Coronary artery (tissue), 2 donors: Measurements from ENCODE around the gene PEX5L.

Source experiments
- DNase-seq: peaks from one replicate; pipeline ENCODE4 v3.0.0-alpha.2; 2017; ENCODE audit warnings: low spot score
- H3K27ac ChIP-seq, 2 donors: fragments of 200-600 bp; sonication (generic); one replicate each; pipeline ENCODE4 v1.5.1; 2016 to 2019
- H3K4me3 ChIP-seq: fragments of 200-600 bp; sonication (generic); 2 replicates; pipeline ENCODE4 v1.5.1; 2016; ENCODE audit warnings: mild to moderate bottlenecking, moderate library complexity
- CTCF ChIP-seq: fragments of 200-600 bp; sonication (generic); IDR thresholded peaks from one replicate; pipeline ENCODE4 v1.5.1; 2019; ENCODE audit warnings: antibody characterized with exemption

The PEX5L gene

GRCh38 chr3:179907784-179908482, 128.8 kb downstream of the PEX5L start:
- no peak for TF ChIP-seq CTCF
- no peak overlapping the region for H3K4me3 ChIP-seq
- H3K27ac ChIP-seq: no peak overlapping the region
- DNase-seq: no peak

GRCh38 chr3:179902061-179902460, 134.7 kb downstream of the PEX5L start:
- no peak for TF ChIP-seq CTCF
- no peak for DNase-seq
- Histone ChIP-seq H3K4me3 (no peak overlapping the region), H3K27ac (no peak overlapping the region)

GRCh38 chr3:179898024-179898423, 138.7 kb downstream of the PEX5L start:
- H3K4me3 ChIP-seq: no peak overlapping the region
- DNase-seq: no peak
- TF ChIP-seq CTCF: no peak
- H3K27ac ChIP-seq: no peak overlapping the region

- TF ChIP-seq CTCF: no peak
- Histone ChIP-seq H3K4me3 (no peak overlapping the region), H3K27ac (no peak overlapping the region)
- no peak for DNase-seq
These were observed 139.5 kb downstream of the PEX5L start for GRCh38 chr3:179897231-179897630.

- DNase-seq: no peak
- no peak for TF ChIP-seq CTCF
- no peak overlapping the region for H3K27ac ChIP-seq
- no peak overlapping the region for H3K4me3 ChIP-seq
These were observed 140.2 kb downstream of the PEX5L start for GRCh38 chr3:179896507-179896906.

GRCh38 chr3:179895330-179895729, 141.4 kb downstream of the PEX5L start:
- H3K27ac ChIP-seq: no peak overlapping the region
- no peak for DNase-seq
- TF ChIP-seq CTCF: no peak
- H3K4me3 ChIP-seq: no peak overlapping the region

- H3K27ac ChIP-seq: no peak overlapping the region
- no peak for TF ChIP-seq CTCF
- no peak for DNase-seq
- no peak overlapping the region for H3K4me3 ChIP-seq
These were observed 149.3 kb downstream of the PEX5L start for GRCh38 chr3:179887295-179887943.
